Liver (tissue), 9 donors: ENCODE results near the gene RAB11FIP5. TPM values are rescaled to one million over a fixed set of nuclear protein-coding genes. Genes with fewer than 3 reads are reported as not detected.

Experiments
- DNase-seq: peaks from one replicate; pipeline ENCODE4 v3.0.0-alpha.2; 2017; ENCODE audit warnings: low spot score
- H3K27ac ChIP-seq, 2 donors: one replicate each; pipeline ENCODE4 v1.7.0; 2013; ENCODE audit warnings: inconsistent platforms in 2 of 2, low read length in 2 of 2, control low read depth in 1 of 2, low read depth in 1 of 2, mild to moderate bottlenecking in 1 of 2
- H3K27me3 ChIP-seq, 4 donors: one replicate each; pipeline versions ENCODE4 v1.6.1 to v1.7.0; 2013; ENCODE audit warnings: low read length in 3 of 4, inconsistent platforms in 1 of 4, mild to moderate bottlenecking in 1 of 4, moderate library complexity in 1 of 4; ENCODE audit not compliant: control insufficient read depth in 4 of 4, insufficient read depth in 4 of 4
- H3K36me3 ChIP-seq, 4 donors: one replicate each; pipeline versions ENCODE4 v1.6.1 to v1.7.0; 2013; ENCODE audit warnings: low read length in 3 of 4, mild to moderate bottlenecking in 3 of 4, low read depth in 1 of 4, moderate library complexity in 1 of 4; ENCODE audit not compliant: control insufficient read depth in 4 of 4, insufficient read depth in 3 of 4
- H3K4me1 ChIP-seq, 4 donors: one replicate each; pipeline versions ENCODE4 v1.6.1 to v1.7.0; 2013; ENCODE audit warnings: low read length in 3 of 4, mild to moderate bottlenecking in 3 of 4, moderate library complexity in 1 of 4; ENCODE audit not compliant: control insufficient read depth in 4 of 4, insufficient read depth in 4 of 4
- H3K4me3 ChIP-seq, 3 donors: one replicate each; pipeline versions ENCODE4 v1.6.1 to v1.7.0; 2013; ENCODE audit warnings: low read length in 3 of 3, control low read depth in 1 of 3, low read depth in 1 of 3, mild to moderate bottlenecking in 1 of 3
- H3K9ac ChIP-seq, 2 donors: one replicate each; pipeline ENCODE4 v1.7.0; 2013; ENCODE audit warnings: low read length in 2 of 2, mild to moderate bottlenecking in 2 of 2, moderate library complexity in 2 of 2, control low read depth in 1 of 2, low read depth in 1 of 2
- H3K9me3 ChIP-seq, 4 donors: one replicate each; pipeline versions ENCODE4 v1.6.1 to v1.7.0; 2013; ENCODE audit warnings: low read length in 3 of 4; ENCODE audit not compliant: control insufficient read depth in 4 of 4
- CTCF ChIP-seq: fragments of 150-350 bp; IDR thresholded peaks from 2 replicates; pipeline ENCODE4 v1.5.1; 2017; ENCODE audit warnings: improper control_type of control experiment, low read depth, low read length; ENCODE audit not compliant: missing input control
- EGR1 ChIP-seq, 2 donors: IDR thresholded peaks; 2 replicates each; pipeline ENCODE4 v1.6.1; 2016 to 2018; ENCODE audit warnings: antibody characterized with exemption in 2 of 2, low read depth in 2 of 2
- FOXA1 ChIP-seq: IDR thresholded peaks from 2 replicates; pipeline ENCODE4 v1.6.1; 2016; ENCODE audit warnings: antibody characterized with exemption
- FOXA2 ChIP-seq: IDR thresholded peaks from 2 replicates; pipeline ENCODE4 v1.6.1; 2016; ENCODE audit warnings: antibody characterized with exemption
- GABPA ChIP-seq, 2 donors: IDR thresholded peaks in 1 of 2; conservative IDR thresholded peaks in 1 of 2; 2 replicates each; pipeline ENCODE4 v1.6.1; 2016; ENCODE audit warnings: antibody characterized with exemption in 2 of 2, mild to moderate bottlenecking in 1 of 2, moderate library complexity in 1 of 2
- HNF4A ChIP-seq, 2 donors: conservative IDR thresholded peaks; 2 replicates each; pipeline ENCODE4 v1.6.1; 2016; ENCODE audit warnings: antibody characterized with exemption in 2 of 2, mild to moderate bottlenecking in 2 of 2
- HNF4G ChIP-seq: IDR thresholded peaks from 2 replicates; pipeline ENCODE4 v1.6.1; 2016; ENCODE audit warnings: antibody characterized with exemption
- JUND ChIP-seq, 2 donors: IDR thresholded peaks; 2 replicates each; pipeline ENCODE4 v1.6.1; 2016; ENCODE audit warnings: antibody characterized with exemption in 2 of 2
- NR2F2 ChIP-seq: IDR thresholded peaks from 2 replicates; pipeline ENCODE4 v1.6.1; 2016; ENCODE audit warnings: antibody characterized with exemption
- RAD21 ChIP-seq, 2 donors: IDR thresholded peaks; 2 replicates each; pipeline ENCODE4 v1.6.1; 2016; ENCODE audit warnings: antibody characterized with exemption in 2 of 2, mild to moderate bottlenecking in 2 of 2
- RXRA ChIP-seq, 2 donors: IDR thresholded peaks; 2 replicates each; pipeline ENCODE4 v1.6.1; 2017 to 2018; ENCODE audit warnings: antibody characterized with exemption in 2 of 2, mild to moderate bottlenecking in 1 of 2
- SP1 ChIP-seq: IDR thresholded peaks from 2 replicates; pipeline ENCODE4 v1.6.1; 2018; ENCODE audit warnings: antibody characterized with exemption, mild to moderate bottlenecking
- TAF1 ChIP-seq: conservative IDR thresholded peaks from 2 replicates; pipeline ENCODE4 v1.6.1; 2016; ENCODE audit warnings: antibody characterized with exemption, mild to moderate bottlenecking
- YY1 ChIP-seq: IDR thresholded peaks from 2 replicates; pipeline ENCODE4 v1.6.1; 2016; ENCODE audit warnings: antibody characterized with exemption, mild to moderate bottlenecking
- WGBS: extraction: QIAGEN DNeasy Blood & Tissue Kit; methylation state at CpG from one replicate; pipeline ENCODE4 v1.1.7; 2013; 5-methylcytosine and 5-hydroxymethylcytosine counted together
- polyA plus RNA-seq, 2 donors: library from polyadenylated mRNA; stranded (reverse) in 1 of 2; unstranded in 1 of 2; fragments of 200-250 nt in 1 of 2; fragments of >200 nt in 1 of 2; fragmentation: Nextera tagmentation in 1 of 2; extraction: Ambion mirVana in 1 of 2; gene quantifications; one replicate each; pipeline versions ENCODE4 v1.2.1 to v1.2.3, GENCODE V29; 2013 to 2015
- total RNA-seq, 2 donors: library from RNA; depleted of rRNA; stranded (reverse); fragments of >200 nt; gene quantifications; one replicate each; pipeline ENCODE4 v1.2.3, GENCODE V29; 2014
- TF ChIP-seq, protein P1 (sequence below): IDR thresholded peaks from 2 replicates; pipeline ENCODE4 v1.6.1; 2016; ENCODE audit warnings: antibody characterized with exemption
- TF ChIP-seq, protein P2 (sequence below): IDR thresholded peaks from 2 replicates; pipeline ENCODE4 v1.6.1; 2016; ENCODE audit warnings: antibody characterized with exemption, mild to moderate bottlenecking
- TF ChIP-seq, protein P3 (sequence below): IDR thresholded peaks from 2 replicates; pipeline ENCODE4 v1.6.1; 2016; ENCODE audit warnings: antibody characterized with exemption
- TF ChIP-seq, protein P4 (sequence below): IDR thresholded peaks from 2 replicates; pipeline ENCODE4 v1.6.1; 2016; ENCODE audit warnings: antibody characterized with exemption
- donor health status: healthy.
- donor health status: healthy.
- donor health status: healthy.
- donor health status: healthy.
- donor health status: healthy.

Gene RAB11FIP5
- total and polyA plus RNA-seq, 4 donors = 2.8 to 8.1 (median 5.4) TPM

GRCh38 chr2:73141896-73142295, 29.1 kb upstream of the RAB11FIP5 start:
- H3K4me3 ChIP-seq = no peak overlapping the region
- H3K4me1 ChIP-seq = no peaks in the 10 kb centered on the region
- H3K9ac ChIP-seq = no peak overlapping the region
- DNase-seq = no peak
- no peaks in the 10 kb centered on the region for H3K36me3 ChIP-seq
- WGBS = 89% methylated on average over 2 of the region's 2 CpGs
- TF ChIP-seq RXRA (IDR thresholded peaks at IDR 0.05) = no peak
- TF ChIP-seq SP1 = no peak
- no peak for TF ChIP-seq NR2F2
- no peak for TF ChIP-seq CTCF
- TF ChIP-seq, protein P1, sequence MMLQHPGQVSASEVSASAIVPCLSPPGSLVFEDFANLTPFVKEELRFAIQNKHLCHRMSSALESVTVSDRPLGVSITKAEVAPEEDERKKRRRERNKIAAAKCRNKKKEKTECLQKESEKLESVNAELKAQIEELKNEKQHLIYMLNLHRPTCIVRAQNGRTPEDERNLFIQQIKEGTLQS = no peak
- no peak for TF ChIP-seq YY1
- TF ChIP-seq, protein P2, sequence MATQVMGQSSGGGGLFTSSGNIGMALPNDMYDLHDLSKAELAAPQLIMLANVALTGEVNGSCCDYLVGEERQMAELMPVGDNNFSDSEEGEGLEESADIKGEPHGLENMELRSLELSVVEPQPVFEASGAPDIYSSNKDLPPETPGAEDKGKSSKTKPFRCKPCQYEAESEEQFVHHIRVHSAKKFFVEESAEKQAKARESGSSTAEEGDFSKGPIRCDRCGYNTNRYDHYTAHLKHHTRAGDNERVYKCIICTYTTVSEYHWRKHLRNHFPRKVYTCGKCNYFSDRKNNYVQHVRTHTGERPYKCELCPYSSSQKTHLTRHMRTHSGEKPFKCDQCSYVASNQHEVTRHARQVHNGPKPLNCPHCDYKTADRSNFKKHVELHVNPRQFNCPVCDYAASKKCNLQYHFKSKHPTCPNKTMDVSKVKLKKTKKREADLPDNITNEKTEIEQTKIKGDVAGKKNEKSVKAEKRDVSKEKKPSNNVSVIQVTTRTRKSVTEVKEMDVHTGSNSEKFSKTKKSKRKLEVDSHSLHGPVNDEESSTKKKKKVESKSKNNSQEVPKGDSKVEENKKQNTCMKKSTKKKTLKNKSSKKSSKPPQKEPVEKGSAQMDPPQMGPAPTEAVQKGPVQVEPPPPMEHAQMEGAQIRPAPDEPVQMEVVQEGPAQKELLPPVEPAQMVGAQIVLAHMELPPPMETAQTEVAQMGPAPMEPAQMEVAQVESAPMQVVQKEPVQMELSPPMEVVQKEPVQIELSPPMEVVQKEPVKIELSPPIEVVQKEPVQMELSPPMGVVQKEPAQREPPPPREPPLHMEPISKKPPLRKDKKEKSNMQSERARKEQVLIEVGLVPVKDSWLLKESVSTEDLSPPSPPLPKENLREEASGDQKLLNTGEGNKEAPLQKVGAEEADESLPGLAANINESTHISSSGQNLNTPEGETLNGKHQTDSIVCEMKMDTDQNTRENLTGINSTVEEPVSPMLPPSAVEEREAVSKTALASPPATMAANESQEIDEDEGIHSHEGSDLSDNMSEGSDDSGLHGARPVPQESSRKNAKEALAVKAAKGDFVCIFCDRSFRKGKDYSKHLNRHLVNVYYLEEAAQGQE = no peak
- TF ChIP-seq EGR1 (IDR thresholded peaks at IDR 0.05; ENCODE audit: low read depth in 2 of 2) = no peak
- no peak for TF ChIP-seq HNF4A (conservative IDR thresholded peaks at IDR 0.05)
- TF ChIP-seq, protein P3, sequence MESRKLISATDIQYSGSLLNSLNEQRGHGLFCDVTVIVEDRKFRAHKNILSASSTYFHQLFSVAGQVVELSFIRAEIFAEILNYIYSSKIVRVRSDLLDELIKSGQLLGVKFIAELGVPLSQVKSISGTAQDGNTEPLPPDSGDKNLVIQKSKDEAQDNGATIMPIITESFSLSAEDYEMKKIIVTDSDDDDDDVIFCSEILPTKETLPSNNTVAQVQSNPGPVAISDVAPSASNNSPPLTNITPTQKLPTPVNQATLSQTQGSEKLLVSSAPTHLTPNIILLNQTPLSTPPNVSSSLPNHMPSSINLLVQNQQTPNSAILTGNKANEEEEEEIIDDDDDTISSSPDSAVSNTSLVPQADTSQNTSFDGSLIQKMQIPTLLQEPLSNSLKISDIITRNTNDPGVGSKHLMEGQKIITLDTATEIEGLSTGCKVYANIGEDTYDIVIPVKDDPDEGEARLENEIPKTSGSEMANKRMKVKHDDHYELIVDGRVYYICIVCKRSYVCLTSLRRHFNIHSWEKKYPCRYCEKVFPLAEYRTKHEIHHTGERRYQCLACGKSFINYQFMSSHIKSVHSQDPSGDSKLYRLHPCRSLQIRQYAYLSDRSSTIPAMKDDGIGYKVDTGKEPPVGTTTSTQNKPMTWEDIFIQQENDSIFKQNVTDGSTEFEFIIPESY = no peak
- no peak for TF ChIP-seq GABPA (IDR thresholded peaks at IDR 0.05 in 1 of 2, conservative IDR thresholded peaks at IDR 0.05 in 1 of 2)
- TF ChIP-seq, protein P4, sequence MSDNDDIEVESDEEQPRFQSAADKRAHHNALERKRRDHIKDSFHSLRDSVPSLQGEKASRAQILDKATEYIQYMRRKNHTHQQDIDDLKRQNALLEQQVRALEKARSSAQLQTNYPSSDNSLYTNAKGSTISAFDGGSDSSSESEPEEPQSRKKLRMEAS = no peak
- no peak for TF ChIP-seq FOXA1
- no peak for TF ChIP-seq TAF1
- TF ChIP-seq JUND (IDR thresholded peaks at IDR 0.05) = no peak
- TF ChIP-seq HNF4G = no peak
- no peak for TF ChIP-seq FOXA2
- no peak for TF ChIP-seq RAD21 (IDR thresholded peaks at IDR 0.05)
- H3K27ac ChIP-seq = no peak overlapping the region
- H3K27me3 ChIP-seq = no peaks in the 10 kb centered on the region
- H3K9me3 ChIP-seq = no peaks in the 10 kb centered on the region
